Fibroblast of skin of back (primary cell): ENCODE data around the gene EXOSC1. TPM values are rescaled to one million over a fixed set of nuclear protein-coding genes. Genes with fewer than 3 reads are reported as not detected.
"Not testable (repeated sequence)": the region's sequence is repeated elsewhere in the genome, so short reads cannot be mapped to it uniquely, and the experiment has no call there.

Experiments
- DNase-seq: peaks from one replicate; pipeline ENCODE4 v3.0.0-alpha.2; 2013
- polyA plus RNA-seq, 2 experiments: library from polyadenylated mRNA; unstranded; fragments of 120-200 nt; gene quantifications; one replicate each; pipeline ENCODE4 v1.2.1, GENCODE V29; 2013; ENCODE audit not compliant: insufficient read length in 2 of 2

Gene EXOSC1, protein sequence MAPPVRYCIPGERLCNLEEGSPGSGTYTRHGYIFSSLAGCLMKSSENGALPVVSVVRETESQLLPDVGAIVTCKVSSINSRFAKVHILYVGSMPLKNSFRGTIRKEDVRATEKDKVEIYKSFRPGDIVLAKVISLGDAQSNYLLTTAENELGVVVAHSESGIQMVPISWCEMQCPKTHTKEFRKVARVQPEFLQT
- 41.7 TPM for polyA plus RNA-seq (2013, experiment 1 of 2; ENCODE audit: insufficient read length)
- 37.8 TPM for polyA plus RNA-seq (2013, experiment 2 of 2; ENCODE audit: insufficient read length)

DNA sequence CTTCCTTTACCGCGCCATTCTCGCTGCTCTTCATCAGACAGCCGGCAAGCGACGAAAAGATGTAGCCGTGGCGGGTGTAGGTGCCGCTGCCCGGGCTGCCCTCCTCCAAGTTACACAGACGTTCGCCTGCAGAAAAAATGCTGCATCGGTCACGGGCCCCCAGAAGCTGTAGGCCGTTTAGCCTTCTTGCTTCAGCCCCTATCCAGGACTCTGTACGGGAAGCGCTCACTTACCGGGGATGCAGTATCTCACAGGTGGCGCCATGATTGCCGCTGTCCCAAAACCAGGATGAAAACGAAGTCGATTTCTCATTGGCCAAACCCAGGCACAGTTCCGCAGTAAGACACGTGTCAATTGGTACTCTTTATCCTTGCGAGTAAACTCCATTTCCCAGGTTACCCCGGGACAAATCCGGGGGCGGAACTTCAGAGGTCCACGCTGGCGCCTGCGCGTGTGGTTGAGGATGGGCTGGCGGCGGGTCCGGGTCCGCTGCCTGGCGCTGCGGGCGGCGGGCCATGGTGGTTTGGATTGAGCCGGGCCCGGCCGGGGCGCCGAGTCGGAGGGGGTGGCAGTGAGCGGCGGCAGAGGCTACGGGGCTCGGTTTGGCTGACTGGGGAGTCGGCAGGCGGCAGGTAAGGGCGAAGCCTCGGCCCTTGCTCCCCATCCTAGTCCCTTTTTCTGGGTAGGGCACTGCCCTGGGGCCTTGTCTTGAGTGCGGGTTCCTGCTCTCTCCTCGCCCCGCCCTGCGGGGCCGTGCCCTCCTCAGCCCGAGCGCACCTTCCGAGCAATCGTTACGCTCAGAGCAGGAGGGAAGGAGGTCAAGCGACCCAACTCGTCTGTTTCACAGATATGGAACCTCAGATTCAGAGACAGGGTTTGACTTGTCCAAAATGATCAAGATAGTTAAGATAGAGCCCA lies at the start of gene EXOSC1, which contains the start of gene ZDHHC16:
EXOSC1 (minus strand) TSS at position 285 of the 918 bp plus-strand sequence; CDS start at position 264, 21 bp downstream.
ZDHHC16 (plus strand) TSS at position 454 of the 918 bp plus-strand sequence. CDS start 5,501 bp downstream, outside the sequence.
- DNase-seq: peak; percentile 97

DNA sequence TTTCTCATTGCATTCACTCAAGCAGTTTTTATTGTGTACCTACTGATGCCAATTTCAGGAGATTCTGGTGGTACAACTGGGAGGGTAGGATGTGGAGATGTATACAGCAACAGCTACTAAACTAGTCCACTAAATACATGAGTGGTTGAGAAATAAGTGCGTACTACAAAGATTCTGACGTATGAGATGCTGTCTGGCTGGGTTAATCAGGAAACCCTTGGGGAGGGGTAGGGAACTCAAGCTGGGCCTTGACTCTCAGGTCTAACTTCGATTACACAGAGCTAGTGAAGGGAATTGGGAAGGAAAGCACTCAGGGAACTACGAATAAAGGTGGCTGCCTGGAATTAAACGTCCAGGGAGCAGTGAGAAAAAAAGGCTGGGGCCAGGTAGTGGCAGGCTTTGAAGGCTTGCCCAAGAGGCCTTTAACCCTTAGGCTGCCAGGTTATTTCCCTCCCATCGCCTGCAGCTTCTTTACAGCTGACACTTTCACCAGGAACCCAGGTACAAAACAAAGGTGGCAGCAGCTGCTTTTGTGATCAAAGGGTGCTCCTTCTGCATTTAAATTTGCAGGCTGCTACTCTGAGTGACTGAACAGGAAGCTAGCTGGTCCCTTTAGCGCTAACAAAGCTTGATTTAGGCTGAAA lies 49.2 kb upstream of the EXOSC1 start:
- no peak for DNase-seq

DNA sequence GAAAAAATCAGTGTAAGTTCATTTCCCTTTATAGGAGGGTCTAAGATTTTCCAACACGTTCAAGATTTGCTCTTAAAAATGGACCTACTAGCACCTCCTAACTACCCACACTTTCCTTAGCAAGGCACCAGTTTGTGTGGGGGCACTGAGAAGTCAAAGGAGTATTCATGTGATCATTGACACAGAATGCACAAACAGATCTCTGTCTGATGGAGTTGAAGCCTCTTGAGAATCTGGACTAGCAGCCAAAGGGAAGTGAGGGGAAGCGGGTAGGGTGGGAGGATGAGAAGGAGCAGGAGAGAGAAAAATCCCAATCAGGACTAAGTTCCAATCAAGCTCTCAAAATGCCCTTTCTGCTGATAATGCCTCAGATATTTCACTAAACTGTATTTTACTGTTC lies 48.3 kb upstream of the EXOSC1 start:
- no peak for DNase-seq

DNA sequence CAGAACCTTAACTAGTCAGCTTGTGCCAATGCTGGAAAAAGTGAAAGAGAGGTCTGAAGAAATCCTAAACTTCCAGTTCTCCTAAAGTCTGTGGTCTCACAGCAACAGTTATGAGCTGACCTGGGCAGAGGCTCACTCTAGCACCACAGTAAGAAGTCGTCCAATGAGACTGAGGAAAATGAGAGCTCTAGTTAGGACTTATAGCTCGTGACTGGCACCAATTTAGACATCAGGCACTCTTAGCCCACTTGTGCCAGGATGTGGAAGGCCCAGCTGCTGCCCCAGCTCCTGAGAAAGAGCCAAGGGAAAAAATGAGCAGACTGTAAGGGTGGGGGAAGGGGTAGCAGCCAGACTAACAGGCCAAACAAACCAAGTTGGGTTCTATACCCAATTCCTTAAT lies 44.8 kb upstream of the EXOSC1 start:
- DNase-seq: no peak

DNA sequence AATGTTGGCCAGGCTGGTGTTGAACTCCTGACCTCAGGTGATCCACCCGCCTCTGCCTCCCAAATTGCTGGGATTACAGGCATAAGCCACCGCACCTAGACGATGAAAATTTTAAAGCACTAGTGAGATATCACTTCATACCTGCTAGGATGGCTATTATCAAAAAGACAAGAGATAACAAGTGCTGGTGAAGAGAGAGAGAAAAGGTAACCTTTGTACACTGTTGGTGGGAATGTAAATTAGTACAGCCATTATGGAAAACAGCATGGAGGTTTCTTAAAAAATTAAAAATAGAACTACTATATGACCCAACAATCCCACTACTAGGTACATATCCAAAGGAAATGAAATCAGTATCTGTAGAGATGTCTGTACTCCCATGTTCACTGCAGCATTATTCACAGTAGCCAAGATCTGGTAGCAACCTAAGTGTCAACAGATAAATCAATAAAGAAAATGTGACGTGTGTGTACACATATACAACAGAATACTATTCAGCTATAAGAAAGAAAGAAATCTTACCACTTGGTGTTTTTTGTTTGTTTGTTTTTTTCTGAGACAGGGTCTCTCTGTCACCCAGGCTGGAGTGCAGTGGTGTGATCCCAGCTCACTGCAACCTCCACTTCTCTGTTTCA lies 40.0 kb upstream of the EXOSC1 start:
- no peak for DNase-seq

DNA sequence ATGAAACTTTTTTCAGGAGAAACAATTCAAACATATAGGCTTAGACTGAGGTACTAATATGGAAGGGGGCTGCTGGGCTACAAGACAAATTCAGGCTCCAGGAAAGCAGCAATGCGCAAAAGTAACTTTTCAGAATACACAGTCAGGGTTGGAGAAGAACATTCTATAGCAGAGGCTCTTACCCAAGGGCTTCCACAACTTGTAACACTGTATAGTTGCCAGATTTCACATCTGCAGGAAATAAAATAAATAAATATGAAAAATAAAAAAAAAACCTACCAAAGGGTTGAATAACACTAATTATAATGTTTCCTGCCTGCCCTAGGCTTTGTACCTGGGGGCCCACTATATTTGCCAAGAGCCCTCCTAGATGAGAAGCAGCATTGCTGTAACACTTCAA lies 38.1 kb upstream of the EXOSC1 start:
- DNase-seq: no peak

DNA sequence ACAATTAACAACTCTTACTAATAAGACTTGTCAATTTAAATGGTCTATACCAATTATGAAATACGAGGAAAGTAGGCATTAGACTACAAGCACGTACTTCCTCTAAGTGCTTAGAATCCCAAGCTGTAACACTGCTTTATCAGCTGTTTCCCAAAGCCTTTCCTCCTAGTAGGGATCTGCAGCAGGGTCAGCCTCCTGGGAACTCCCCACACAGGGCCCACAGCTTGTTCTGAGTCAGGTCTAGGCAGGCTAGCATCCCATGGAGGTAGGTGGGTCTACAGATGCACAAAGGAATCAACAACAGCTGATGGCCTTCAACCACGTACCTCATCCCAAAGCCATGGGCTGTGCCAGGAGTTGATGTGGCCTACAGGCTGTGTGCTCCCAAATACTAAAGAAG lies 37.7 kb upstream of the EXOSC1 start:
- no peak for DNase-seq

DNA sequence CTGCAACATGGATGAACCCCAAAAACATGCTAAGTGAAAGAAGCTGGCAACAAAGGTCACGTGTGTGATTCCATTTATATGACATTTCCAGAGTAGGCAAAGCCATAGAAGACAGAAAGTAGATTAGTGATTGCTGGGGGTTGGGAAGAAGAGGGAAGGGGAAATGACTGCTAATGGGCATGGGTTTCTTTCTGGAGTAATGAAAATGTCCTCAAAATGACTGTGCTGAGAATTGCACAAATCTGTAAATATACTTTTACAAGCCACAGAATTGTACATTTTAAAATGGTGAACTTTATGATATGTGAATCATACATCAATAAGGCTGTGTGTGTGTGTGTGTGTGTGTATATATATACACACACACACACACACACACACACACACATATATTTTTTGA lies 36.6 kb upstream of the EXOSC1 start:
- DNase-seq: no peak

DNA sequence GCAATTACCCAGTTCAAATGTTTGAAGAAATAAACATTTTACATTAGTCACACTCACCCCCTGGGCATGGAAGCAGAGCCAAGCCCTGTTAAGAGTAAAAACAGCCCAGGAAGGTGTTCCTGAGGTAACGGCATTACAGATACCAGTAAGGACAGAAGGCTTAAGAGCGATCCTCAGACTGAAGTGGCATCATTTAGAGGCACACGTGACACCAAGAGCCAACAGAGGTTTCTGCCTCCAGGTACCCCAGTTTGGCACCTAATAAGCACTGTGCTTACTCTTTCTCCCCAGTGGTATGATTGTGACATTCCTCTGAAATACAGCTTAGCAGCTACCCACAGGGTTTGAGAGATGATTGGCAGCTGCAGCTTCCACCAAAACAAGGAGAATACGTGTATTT lies 35.3 kb upstream of the EXOSC1 start:
- DNase-seq: no peak

DNA sequence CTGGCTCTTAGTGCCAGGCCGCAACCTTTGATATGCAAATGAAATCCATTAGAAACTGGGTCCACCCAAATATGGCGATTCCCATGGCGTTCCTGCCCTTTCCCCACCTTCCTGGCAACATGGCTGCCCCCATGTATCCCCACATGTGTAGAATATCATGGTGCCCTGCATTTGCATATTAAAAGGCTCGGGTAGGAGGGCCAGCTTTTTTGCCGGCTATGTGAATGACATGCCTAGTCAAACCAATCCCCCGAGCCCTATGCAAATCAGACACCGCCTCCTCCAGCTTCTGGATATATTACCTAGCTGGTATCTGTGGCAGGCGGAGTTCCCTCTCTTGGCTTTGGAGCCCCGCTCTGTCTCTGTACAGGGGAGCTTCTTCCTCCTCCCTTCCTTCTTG lies 34.1 kb upstream of the EXOSC1 start:
- DNase-seq: no peak

DNA sequence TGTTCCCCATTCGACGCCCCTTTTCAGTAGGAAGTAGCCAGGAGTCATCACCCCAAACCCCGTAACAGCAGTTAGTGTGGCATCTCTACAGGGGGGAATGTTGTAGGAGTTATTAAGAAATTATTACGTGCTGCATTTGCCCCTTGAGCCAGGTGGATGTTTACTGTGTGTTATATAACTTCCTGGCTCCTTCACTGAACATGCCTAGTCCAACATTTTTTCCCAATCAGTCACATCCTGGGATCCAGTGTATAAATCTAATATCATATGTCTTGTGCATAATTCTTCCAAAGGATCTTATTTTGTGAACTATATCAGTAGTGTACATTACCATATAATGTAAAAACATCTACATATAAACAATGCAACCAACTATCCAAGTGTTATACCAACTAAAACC lies 33.6 kb upstream of the EXOSC1 start:
- DNase-seq: peak; percentile 16

DNA sequence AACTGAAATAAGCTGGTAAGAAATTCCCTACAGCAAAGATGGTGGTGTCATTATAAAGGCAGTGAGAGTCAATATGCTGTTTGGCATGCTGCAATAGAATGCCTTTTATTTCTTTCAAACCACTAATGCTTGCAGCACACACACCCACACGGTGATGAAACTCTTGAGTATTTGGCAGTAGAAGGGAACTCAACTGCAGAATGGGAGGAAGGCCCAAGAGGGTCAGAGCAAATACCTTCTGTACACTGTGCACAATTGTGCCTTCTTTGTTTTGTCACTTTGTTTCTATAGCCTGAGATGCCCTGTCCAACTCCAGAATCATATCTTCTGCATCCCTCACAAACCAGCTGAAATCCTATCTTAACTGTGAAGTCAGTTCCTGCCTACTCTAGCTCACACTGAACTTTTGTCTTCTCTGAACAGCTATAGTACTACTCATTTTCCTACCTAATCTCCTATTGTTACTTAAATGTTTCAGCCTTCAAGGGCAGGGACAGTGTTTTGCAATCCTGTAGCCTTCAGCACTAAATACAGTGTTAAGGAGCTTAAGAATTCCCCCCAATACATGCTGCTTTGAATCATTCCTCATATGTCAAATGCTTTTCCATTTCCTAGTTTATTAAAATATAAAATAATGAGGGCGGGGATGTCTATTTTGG lies 30.3 kb upstream of the EXOSC1 start:
- DNase-seq: no peak

DNA sequence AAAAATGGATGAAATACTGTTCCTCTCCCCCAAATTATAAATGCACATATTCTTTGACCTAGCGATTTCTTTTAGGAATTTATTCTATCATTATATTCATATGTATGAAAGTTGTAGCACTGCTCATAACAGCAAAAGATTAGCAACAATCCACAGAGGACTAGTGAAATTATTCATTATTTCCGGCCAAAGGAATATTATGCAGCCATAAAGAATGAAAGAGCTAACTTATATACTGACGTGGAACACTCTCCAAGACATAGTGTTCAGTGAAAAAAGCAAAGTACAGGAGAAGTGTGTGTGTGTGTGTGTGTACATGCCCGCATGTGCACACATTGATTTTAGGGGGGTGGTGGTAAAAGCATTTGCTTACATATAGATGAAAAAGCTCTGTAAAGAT lies 29.1 kb upstream of the EXOSC1 start:
- no peak for DNase-seq

DNA sequence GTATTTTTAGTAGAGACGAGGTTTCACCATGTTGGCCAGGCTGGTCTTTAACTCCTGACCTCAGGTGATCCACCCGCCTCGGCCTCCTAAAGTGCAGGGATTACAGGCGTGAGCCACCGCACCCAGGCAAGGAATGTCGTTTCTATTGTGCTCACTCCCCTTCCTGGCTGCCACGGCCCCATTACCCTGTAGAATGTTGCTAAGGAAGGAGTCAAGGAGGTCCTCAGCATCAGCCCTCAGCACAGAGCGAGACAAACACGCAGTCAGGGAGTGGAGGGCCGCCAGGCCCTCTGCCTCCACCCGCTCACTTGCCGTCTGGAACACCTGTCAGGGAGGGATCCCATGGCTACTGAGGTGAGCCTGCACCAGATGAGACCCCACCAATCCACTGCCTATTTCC lies 23.0 kb upstream of the EXOSC1 start:
- DNase-seq: not testable (repeated sequence)

DNA sequence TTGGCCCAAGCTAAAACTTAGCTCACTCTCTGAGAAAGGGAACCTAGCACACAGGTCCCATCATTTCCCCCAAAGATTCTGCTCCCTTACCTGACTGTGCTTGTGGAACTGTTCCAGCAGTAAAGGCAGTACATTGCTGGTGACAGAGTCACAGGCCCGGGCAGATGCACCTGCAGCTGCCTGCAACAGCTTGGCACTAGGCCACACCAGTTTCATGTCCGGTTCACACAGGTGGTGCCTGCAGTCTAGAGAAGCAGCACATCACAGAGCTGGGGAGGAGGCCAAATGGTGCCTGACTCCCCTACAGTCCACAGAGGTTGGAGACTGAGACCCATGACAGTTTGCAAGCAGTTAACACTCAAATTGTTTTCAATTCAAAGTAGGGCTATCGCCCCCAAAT lies 22.4 kb upstream of the EXOSC1 start:
- no peak for DNase-seq

DNA sequence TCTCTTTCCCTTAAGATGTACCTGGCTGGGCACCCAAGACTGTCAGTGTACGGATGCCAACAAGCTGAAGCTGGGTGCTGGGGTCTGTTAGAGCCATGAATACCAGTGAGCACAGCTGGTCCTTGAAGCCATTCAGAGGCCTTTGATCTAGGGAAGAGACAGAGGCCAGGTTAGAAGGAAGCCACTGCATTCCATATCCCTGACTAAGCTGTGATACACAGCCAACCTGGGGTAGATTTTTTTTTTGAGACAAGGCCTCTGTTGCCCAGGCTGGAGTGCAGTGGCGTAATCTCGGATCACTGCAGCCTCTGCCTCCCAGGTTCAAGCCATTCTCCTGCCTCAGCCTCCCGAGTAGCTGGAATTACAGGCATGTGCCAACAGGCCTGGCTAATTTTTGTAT lies 20.9 kb upstream of the EXOSC1 start:
- no peak for DNase-seq

DNA sequence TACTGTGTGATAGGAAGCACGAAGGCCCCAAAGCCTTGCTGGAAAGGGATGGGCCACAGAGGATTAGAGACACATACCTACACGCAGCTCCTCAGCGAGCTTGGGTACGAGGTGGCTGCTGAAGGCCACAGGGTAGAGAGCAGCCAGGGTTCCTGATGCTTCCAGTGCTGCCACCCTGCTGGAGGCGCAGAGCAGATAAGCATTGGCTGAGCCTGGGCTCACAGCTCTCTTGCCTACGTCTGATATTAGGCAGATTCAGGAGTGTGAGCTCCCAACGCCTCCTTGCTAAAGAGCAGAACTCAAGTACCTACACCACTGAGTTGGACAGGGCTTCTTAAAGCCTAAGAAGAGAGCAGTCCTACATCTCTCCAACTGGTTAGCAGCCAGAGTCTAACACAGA lies 20.2 kb upstream of the EXOSC1 start:
- DNase-seq: no peak

DNA sequence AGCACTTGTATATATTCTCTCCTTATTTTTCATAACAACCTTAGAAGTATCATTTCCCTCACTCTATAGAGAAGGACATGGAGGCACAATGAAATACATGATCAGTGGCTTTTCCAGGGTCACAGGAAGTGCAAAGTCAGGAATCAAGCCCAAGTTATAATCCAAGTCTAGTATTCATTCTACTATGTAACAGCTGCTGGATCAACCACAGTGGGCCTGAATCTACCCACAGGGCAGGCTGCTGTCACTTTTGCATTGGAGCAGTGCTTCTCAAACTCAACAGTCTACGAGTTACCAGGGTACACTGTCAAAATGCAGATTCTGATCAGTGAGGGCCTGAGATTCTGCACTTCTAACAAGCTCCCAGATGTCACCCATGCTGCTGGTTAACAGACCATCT lies 18.4 kb upstream of the EXOSC1 start:
- DNase-seq: no peak

DNA sequence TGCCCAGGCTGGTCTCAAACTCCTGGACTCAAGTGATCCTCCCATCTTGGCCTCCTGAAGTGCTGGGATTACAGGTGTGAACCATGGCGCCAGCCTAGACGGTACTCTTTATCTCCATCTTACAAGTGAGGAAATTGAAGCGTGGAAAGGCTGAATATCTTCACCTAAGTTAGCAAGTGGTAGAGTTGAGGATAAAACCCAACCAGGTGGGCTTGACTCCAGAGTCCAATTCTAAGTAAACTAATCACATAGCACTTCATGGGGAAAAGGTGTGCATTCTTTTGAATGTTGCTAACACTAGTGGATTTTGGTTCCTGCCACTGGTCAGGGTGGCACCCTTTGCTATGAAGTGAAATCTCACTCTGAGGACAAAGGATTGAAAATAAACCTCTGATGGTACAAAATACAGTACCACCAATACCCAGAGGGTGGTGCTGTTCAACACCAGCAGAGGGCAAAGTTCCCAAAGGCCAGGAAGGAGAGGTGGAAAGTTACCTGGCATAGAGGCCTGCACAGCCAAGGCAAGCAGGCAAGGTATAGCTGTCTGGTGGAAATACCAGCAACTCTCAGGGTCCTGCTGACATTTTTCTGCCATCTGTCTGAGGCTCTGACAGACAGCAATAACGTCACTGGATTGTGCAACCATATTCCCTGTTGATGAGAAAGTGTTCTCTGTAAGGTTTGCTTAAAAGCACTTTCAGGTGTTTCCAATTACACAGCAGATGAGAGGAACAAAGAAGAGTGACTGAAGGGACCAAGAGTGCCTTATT lies 17.7 kb upstream of the EXOSC1 start:
- DNase-seq: peak; percentile 42

DNA sequence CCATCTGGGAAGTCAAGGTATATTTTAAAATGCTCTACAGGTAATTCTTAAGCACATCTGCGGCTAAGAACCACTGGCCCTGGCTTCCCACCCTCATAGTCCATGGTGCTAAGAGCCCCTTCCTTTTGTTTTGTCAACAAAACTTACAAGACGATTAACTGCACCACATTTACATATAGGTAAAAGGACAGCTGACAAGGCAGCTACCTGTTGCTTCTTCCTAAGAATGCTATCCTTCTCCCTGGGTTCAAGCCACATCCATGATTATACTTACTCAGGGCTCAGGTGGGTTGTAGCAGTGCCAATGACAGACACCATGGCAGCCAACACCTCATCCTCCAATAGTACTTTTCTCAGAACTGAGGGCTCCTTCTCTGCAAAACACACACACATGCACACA lies 16.5 kb upstream of the EXOSC1 start:
- no peak for DNase-seq

DNA sequence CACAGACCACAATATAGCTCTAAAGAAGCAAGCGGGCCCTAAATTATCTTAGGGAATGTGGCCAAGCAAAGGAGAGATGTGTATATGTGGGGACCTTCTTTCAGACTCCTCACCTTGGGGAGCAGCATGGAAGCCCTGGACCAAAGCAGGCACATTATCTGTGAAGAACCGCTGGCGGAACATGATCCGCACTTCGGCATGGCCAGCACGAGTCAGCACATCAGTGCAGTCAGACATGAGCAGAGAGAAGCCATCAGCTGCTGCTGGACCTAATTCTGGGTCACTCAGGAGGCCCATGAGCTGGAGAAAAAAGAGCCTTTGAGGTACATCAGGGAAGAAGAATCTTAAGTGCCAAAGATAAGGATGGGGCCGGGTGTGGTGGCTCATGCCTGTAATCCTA lies 14.1 kb upstream of the EXOSC1 start:
- DNase-seq: no peak

DNA sequence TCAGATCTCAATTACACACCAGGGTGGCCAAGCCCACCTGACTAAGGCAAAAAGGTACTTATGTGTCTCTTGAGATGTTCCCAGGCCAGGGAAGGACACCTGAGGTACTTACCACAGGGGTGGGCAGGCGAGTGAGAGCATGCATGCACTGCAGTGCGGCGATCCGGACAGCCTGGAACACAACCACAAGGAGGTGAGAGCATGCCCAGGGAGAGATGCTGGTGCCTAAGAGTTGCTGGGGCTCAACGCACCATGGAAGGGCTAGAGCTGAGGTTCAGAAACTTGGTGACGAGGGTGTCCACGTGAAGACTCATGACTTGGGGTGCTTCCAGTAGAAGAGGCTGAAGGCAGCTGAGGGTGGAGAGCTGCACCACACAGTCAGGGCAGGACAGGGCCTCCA lies 13.3 kb upstream of the EXOSC1 start:
- no peak for DNase-seq
